GM08714 (cell line): ENCODE data around the gene TCL1B.
"Not testable (repeated sequence)": the region's sequence is repeated elsewhere in the genome, so short reads cannot be mapped to it uniquely, and the experiment has no call there.

Experiments used
- H3K4me3 ChIP-seq: fragments of 200-500 bp; sonication (Bioruptor generic); 2 replicates; pipeline ENCODE4 v1.5.1; 2014; ENCODE audit warnings: mild to moderate bottlenecking, low read length, inconsistent platforms
- ZNF274 ChIP-seq: IDR thresholded peaks from 2 replicates; pipeline ENCODE4 v1.6.1; 2012; ENCODE audit warnings: mild to moderate bottlenecking, low read depth, low read length

TCL1B gene

DNA sequence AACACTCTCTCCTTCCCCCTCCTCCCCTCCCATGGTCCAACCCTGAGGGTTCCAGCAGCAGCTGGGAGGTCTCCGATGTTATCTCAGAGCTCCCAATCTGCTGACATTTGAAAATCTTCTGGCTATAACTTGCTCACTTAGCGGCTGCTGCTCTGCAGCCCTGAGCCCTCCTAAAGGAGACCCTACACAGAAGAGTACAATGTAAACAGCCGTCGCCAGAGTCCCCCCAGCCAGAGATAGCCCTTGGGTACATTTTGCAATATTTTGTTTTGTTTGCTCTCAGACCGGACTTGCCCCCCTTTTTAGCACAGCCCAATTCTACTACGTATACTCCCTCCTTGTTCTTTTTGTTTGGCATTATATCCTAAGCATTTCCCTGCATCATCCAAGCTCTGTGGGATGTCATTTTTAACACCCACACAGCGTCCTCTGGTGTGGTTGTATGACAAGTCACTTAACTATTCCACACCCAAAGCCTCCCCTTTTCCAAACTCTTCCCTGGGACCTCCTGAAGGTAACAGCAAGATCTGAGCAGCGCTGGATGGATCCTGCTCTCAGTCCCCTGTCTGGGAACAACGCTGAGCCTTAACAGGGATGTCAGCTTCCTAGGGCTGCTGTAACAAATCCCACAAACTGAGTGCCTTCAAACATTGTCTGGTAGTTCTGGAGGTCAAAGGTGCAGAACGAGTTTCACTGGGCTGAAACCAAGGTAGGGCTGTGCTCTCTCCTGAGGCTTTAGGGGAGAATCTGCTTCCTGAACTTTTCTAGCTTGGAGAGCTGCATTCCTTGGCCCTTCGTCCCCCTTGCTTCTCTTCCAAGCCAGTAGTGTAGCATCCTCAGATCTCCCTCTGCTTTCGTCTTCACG, 25.3 kb upstream of the TCL1B start:
- TF ChIP-seq ZNF274: no peak
- H3K4me3 ChIP-seq: no peak overlapping the region

DNA sequence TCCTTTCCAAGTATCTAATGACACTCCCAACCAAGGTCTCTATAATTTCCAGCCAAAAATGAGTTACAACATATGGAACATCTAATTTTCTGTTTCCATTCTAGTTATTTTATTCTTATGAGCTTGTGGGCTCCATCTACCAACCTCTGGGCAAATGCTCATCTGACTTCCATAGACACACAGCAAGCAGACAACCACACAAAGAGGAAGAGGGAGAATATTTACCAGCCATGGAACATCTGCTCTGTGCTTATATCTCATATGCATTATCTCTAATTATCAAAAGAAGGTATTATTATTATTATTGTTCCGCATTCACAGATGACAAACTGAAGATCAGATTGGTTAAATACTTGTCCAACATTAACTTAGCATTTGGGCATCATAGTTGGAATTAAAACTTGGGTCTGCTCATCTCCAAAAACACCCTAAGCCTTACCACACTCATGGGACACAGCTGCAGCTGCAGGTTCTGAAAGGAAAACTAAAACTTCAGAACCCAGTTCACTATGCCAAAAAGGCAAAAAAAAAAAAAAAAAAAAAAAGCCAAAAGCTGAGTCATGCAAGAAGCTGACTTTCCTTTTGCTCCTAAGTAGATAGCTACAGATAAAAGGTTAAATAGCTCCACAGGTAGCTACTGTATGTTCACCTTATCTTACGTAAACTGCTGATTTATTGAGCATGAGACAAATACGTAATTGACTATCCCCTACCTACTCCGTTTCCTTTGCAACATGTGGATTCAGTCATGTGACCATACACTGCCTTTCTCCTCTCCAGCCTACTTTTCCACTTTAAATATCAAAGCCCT, 23.6 kb upstream of the TCL1B start:
- no peak overlapping the region; the same call in 1 of the 2 replicates for H3K4me3 ChIP-seq

DNA sequence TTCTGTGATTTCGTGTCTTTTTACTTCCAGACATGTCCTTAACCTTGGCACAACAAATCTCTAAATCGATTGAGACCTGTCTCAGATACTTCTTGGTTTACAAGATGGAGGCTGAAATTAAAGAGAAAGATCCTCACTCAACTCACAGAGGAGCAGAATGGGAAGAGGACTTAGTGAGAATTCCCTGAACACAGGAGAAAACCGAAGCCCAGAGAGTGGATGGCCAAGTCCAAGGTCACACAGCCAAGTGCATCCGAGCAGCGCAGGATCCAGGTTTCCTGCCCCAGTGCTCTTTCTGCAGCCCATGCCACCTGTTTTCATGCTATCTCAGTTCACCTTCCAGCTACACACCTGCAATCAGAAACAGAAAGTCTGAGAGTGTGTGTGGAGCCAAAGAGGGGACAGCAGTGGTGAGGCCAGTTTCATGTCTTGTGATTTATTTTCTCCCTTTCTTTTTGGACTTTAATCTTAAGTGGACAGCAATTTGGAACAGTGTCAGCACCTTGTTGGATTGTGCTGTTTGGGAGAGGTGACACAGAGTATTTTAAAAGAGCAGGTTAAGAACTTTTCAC, 22.9 kb upstream of the TCL1B start:
- peak overlapping the region; percentile 12; the same call in 1 of the 2 replicates for H3K4me3 ChIP-seq
- TF ChIP-seq ZNF274: no peak

More for the DNA sequence above, 23.6 kb upstream of the TCL1B start:
- no peak for TF ChIP-seq ZNF274

DNA sequence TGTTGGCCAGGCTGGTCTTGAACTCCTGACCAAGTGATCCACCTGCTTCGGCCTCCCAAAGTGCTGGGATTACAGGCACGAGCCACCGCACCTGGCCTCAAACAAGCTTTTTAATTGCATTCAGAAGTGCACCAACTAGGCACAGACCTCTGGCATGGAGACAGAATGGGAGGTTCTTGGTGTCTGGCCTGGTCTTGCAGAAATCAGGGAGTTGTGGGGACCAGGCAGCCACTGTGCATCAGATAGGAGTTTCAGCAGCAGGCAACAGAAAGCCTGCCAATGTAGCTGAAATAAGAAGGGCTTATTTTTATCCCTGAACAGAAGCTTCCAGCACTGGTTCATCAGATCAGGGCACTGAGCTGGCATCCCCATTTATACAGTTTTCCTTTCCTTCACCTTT, 22.2 kb upstream of the TCL1B start:
- H3K4me3 ChIP-seq: no peak overlapping the region; the same call in 1 of the 2 replicates
- TF ChIP-seq ZNF274: no peak

DNA sequence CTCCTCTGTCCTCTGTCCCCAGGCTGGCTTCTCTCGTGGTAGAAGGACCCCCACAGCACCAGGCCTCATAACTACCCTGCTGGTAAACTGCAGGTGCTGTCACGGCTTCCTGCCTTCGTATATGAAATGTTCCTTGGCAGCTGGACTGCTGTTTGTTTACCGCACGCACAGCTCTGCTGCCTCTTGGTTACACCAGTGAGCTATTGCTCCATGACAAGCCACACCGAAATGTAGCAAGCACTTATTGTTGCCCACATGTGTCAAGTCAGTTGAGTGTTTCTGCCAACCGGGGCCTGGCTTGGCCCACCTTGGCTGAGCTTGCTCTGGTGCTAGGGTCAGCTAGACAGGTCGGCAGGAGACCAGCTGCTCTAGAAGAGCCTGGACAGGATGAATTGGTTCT, 21.7 kb upstream of the TCL1B start:
- TF ChIP-seq ZNF274: no peak

DNA sequence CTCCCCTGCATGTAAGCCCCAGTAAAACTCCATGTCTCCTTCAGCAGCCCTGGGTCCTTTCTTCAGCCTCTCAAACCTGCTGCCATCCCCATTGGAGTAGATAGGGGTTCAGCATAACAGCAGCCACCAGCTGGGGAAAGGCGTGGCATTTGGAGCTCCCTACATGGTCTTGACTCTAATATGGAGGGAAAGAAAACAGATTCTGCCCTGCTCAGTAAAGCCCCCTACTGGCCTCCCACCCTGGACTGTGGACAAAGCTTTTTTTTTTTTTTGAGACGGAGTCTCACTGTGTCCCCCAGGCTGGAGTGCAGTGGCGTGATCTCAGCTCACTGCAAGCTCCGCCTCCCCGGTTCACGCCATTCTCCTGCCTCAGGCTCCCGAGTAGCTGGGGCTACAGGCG, 20.7 kb upstream of the TCL1B start:
- H3K4me3 ChIP-seq: not testable (repeated sequence)

More for the DNA sequence above, 21.7 kb upstream of the TCL1B start:
- H3K4me3 ChIP-seq: no peak overlapping the region; the same call in 1 of the 2 replicates

DNA sequence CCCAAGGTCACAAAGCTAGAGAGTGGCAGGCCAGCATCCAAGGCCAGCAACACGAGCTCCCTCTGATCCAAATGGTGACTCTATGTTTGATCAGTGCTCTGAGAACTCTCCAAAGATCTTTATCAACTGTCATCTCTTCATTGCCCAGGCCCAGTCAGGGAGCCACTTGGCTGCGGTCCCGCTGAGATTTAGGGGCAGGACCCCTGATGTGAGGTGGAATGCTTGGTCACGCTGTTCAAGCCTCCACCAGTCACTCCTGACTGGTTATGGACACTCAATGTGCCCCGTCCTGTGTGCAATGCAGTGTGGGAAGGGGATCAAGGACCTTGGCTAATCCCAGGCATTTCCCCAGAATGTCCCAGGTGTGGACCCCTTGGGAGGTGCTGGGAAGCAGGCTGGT, 19.8 kb upstream of the TCL1B start:
- H3K4me3 ChIP-seq: no peak overlapping the region; the same call in 1 of the 2 replicates
- TF ChIP-seq ZNF274: no peak

DNA sequence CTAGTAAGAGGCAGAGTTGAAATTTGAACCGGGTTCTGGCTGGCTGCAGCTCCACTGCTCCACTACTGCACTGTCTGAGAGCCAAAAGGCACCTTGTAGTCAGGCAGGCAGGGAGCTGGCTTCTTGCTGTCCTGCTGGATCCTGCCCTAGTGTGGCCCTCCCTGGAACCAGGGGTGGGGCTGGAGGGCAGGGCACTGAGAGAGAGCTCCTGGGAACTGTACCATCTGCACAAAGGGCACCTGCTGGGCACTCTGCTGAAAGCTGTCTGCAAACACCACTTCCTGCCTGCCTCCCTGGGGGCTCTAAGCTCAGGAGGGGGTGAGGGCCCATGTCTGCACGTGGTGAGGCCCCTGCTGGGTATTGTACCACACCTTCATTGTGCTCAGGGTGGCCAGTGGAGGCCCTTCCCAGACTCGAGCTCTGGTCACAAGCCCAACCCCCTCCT, 19.0 kb upstream of the TCL1B start:
- H3K4me3 ChIP-seq: no peak overlapping the region; the same call in 1 of the 2 replicates
- TF ChIP-seq ZNF274: no peak

DNA sequence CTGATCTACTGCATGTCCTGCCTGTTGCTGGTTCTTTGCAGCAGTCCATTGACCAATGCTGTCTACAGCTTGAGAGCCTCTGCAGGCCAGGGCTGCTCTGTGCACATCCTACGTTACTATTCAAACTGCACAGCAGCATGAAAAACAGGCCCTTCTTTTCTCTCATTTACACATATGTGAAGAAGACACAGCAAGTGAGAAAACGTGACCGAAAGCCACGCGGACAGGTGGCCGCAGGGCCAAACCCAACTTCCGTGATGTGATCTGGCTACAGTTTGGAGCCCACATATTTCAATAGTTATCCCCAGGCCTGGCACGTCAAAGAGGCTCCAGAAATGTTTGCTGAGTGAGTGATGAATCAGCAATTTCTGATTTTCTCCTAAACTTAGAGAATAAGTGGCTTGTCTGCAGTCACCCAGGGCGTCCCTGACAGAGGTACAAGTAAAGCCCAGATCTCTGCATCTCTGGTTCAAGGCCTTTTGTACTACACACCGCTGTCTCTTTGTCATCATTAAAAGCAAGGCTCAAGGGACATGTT, 17.9 kb upstream of the TCL1B start:
- no peak overlapping the region for H3K4me3 ChIP-seq
- TF ChIP-seq ZNF274: no peak

DNA sequence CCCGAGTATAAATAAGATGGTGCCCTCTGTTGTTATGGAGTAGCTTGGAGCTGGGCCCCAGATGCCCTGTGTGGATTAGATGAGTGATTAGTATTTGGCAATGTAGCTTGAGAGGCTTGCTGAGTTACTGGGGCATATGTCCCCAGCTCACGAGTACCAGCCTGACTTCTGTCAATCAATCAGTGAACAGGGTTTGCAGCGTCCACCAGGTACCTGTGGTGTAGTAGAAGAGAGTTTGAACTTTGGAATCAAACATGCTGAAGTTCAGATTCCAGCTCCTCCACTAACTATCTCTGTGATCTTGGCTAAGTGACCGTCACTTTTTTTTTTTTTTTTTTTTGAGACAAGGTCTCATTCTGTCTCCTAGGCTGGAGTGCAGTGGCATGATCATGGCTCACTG, 11.6 kb upstream of the TCL1B start:
- no peak overlapping the region for H3K4me3 ChIP-seq
- TF ChIP-seq ZNF274: no peak

DNA sequence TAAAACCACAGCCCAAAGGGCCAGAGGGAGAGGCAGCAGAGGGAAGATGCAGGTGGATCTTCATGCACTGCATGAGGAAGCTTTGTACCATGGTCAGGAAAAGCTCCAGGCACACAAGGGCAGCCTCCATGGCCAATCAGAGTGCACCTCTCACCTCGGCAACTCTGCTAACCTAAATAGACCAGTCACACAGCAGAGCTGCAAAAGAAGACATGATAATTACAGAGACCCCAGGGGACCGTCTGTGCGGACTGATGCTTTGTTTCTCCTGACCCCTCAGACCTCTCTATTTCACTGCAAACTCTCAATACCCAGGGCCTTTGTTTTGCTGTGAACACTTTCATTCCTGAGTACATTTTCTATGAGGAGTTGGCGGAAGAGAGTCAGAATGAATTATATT, 10.7 kb upstream of the TCL1B start:
- TF ChIP-seq ZNF274: no peak
- no peak overlapping the region for H3K4me3 ChIP-seq

DNA sequence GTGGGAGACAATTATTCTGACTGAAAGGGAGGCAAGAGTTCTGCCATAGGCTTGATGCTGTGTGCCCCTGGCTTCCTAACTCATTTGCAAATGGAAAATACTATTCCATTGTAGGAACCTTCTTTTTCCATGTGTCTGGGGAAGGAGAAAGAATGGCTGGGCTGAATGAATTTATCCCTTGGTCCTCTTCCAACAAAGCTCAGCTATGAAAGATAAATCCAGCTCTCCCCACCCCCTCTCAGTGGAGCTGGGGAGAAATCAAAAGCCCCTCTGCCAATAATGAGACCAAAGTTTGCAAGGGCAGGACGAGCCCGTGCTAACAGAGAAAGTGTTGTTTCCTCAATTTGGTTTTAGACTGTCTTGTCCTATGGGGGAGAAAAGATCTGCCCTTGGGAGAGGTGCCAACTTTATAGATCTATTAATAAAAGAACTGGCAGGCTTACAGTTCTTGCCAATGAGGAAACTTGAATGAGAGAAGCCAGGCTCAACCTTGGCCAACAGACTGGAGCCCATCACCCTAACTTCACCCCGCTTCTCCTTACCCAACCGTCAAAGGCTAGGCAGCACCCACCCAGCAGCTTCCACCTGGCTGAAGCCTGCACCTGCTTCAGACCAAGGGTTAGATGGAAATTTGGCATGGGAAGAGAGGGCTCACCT, 8.9 kb upstream of the TCL1B start:
- H3K4me3 ChIP-seq: no peak overlapping the region
- no peak for TF ChIP-seq ZNF274

DNA sequence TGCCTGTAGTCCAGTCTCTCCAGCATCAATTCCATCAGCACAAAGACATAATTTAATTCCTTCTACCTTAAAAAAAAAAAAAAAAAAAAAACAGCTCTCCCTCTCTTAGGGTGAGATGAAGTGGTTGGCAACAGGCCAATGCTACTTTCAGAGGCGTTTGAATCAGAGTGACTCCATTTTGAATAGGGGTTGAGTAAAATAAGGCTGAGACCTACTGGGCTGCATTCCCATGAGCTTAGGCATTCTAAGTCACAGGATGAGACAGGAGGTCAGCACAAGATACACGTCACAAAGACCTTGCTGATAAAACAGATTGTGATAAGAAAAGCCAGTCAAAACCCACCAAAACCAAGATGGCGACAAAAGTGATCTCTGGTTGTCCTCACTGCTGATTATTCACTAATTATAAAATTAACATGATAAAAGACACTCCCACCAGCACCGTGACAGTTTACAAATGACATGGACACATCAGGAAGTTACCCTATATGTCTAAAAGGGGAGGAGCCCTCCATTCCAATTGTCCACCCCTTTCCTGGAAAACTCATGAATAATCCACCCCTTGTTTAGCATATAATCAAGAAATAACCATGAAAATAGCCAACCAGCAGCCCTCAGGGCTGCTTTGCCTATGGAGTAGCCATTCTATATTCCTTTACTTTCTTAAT, 6.9 kb upstream of the TCL1B start:
- TF ChIP-seq ZNF274: no peak
- H3K4me3 ChIP-seq: no peak overlapping the region
